HG03457 (cell line): ENCODE results near the gene MAGI2.
"Not testable (repeated sequence)": the region's sequence is repeated elsewhere in the genome, so short reads cannot be mapped to it uniquely, and the experiment has no call there.

Experiments
- ATAC-seq: cut with Tn5 transposase; IDR thresholded peaks from one replicate; pipeline ENCODE4 v1.9.1; 2021; ENCODE audit warnings: moderate number of reproducible peaks; ENCODE audit not compliant: unreplicated experiment

MAGI2 gene

GRCh38 chr7:78587443-78588044 is 865.9 kb downstream of the MAGI2 start:
- no peak for ATAC-seq

GRCh38 chr7:78585980-78586379 is 867.5 kb downstream of the MAGI2 start:
- no peak for ATAC-seq

- ATAC-seq = no peak
Observed at GRCh38 chr7:78578686-78579085, 874.8 kb downstream of the MAGI2 start.

GRCh38 chr7:78577174-78577952 is 876.1 kb downstream of the MAGI2 start:
- ATAC-seq = not testable (repeated sequence)

GRCh38 chr7:78576236-78576635 is 877.2 kb downstream of the MAGI2 start:
- ATAC-seq = no peak

GRCh38 chr7:78571292-78571691 is 882.2 kb downstream of the MAGI2 start:
- no peak for ATAC-seq

- no peak for ATAC-seq
Observed at GRCh38 chr7:78568690-78569089, 884.8 kb downstream of the MAGI2 start.

- ATAC-seq = no peak
Observed at GRCh38 chr7:78567836-78568235, 885.6 kb downstream of the MAGI2 start.

GRCh38 chr7:78565784-78566183 is 887.7 kb downstream of the MAGI2 start:
- ATAC-seq = no peak

GRCh38 chr7:78563191-78563590 is 890.3 kb downstream of the MAGI2 start:
- ATAC-seq = no peak

- ATAC-seq = no peak
Observed at GRCh38 chr7:78562191-78562590, 891.3 kb downstream of the MAGI2 start.

GRCh38 chr7:78558566-78558965 is 894.9 kb downstream of the MAGI2 start:
- ATAC-seq = no peak

GRCh38 chr7:78543976-78544375 is 909.5 kb downstream of the MAGI2 start:
- no peak for ATAC-seq

GRCh38 chr7:78542981-78543380 is 910.5 kb downstream of the MAGI2 start:
- ATAC-seq = no peak

- ATAC-seq = no peak
Observed at GRCh38 chr7:78542541-78542940, 910.9 kb downstream of the MAGI2 start.

- no peak for ATAC-seq
Observed at GRCh38 chr7:78539825-78540224, 913.6 kb downstream of the MAGI2 start.

GRCh38 chr7:78535655-78536054 is 917.8 kb downstream of the MAGI2 start:
- no peak for ATAC-seq

GRCh38 chr7:78530351-78530750 is 923.1 kb downstream of the MAGI2 start:
- ATAC-seq = no peak

GRCh38 chr7:78529392-78529791 is 924.1 kb downstream of the MAGI2 start:
- no peak for ATAC-seq

GRCh38 chr7:78528964-78529363 is 924.5 kb downstream of the MAGI2 start:
- ATAC-seq = no peak

GRCh38 chr7:78523930-78524329 is 929.5 kb downstream of the MAGI2 start:
- no peak for ATAC-seq

GRCh38 chr7:78521961-78522360 is 931.5 kb downstream of the MAGI2 start:
- ATAC-seq = no peak

GRCh38 chr7:78516450-78516849 is 937.0 kb downstream of the MAGI2 start:
- ATAC-seq = no peak
